HUES6 (cell line): ENCODE measurements around the gene PPP1R12B.
"Not testable (repeated sequence)": the region's sequence is repeated elsewhere in the genome, so short reads cannot be mapped to it uniquely, and the experiment has no call there.

Source experiments
- H3K27ac ChIP-seq: 2 replicates; pipeline ENCODE4 v1.7.0; 2013; ENCODE audit warnings: low read depth, mild to moderate bottlenecking, low read length, inconsistent platforms
- H3K27me3 ChIP-seq: 2 replicates; pipeline ENCODE4 v1.6.1; 2013; ENCODE audit warnings: low read length; ENCODE audit not compliant: control insufficient read depth, insufficient read depth
- H3K36me3 ChIP-seq: 2 replicates; pipeline ENCODE4 v1.6.1; 2013; ENCODE audit warnings: low read length; ENCODE audit not compliant: control insufficient read depth, insufficient read depth
- H3K4me1 ChIP-seq: 2 replicates; pipeline ENCODE4 v1.6.1; 2013; ENCODE audit warnings: low read length; ENCODE audit not compliant: control insufficient read depth, insufficient read depth
- H3K4me3 ChIP-seq: 2 replicates; pipeline ENCODE4 v1.5.1; 2013; ENCODE audit warnings: low read depth, low read length
- H3K9ac ChIP-seq: one replicate; pipeline ENCODE4 v1.6.1; 2013; ENCODE audit warnings: mild to moderate bottlenecking, low read length
- H3K9me3 ChIP-seq: 2 replicates; pipeline ENCODE4 v1.6.1; 2013; ENCODE audit warnings: low read depth, low read length; ENCODE audit not compliant: control insufficient read depth, insufficient read depth

PPP1R12B gene

GRCh38 chr1:202456372-202457169 is 108.1 kb downstream of the PPP1R12B start:
- H3K36me3 ChIP-seq, H3K27ac ChIP-seq, H3K4me3 ChIP-seq, H3K27me3 ChIP-seq, H3K9me3 ChIP-seq, H3K4me1 ChIP-seq, H3K9ac ChIP-seq: not testable (repeated sequence)

- not testable (repeated sequence) for H3K36me3 ChIP-seq, H3K4me3 ChIP-seq, H3K9ac ChIP-seq, H3K27me3 ChIP-seq, H3K27ac ChIP-seq, H3K9me3 ChIP-seq
- H3K4me1 ChIP-seq = peaks cover 12% of the 10 kb centered on the region
These were observed 110.2 kb downstream of the PPP1R12B start for GRCh38 chr1:202458651-202459050.

- H3K4me3 ChIP-seq = not testable (repeated sequence)
These were observed 111.1 kb downstream of the PPP1R12B start for GRCh38 chr1:202459470-202460142.

GRCh38 chr1:202460143-202460495 is 111.6 kb downstream of the PPP1R12B start:
- not testable (repeated sequence) for H3K4me3 ChIP-seq, H3K27me3 ChIP-seq, H3K9ac ChIP-seq, H3K27ac ChIP-seq, H3K9me3 ChIP-seq, H3K36me3 ChIP-seq
- peaks cover 12% of the 10 kb centered on the region for H3K4me1 ChIP-seq

More at GRCh38 chr1:202459470-202460142, 111.1 kb downstream of the PPP1R12B start:
- H3K9ac ChIP-seq, H3K27me3 ChIP-seq, H3K36me3 ChIP-seq, H3K9me3 ChIP-seq, H3K27ac ChIP-seq: not testable (repeated sequence)
- peaks cover 12% of the 10 kb centered on the region for H3K4me1 ChIP-seq

GRCh38 chr1:202462342-202463076 is 114.0 kb downstream of the PPP1R12B start:
- Histone ChIP-seq H3K9ac (no peak overlapping the region), H3K4me3 (no peak overlapping the region), H3K4me1 (peaks cover 8% of the 10 kb centered on the region), H3K9me3 (no peaks in the 10 kb centered on the region), H3K36me3 (no peaks in the 10 kb centered on the region), H3K27me3 (no peaks in the 10 kb centered on the region), H3K27ac (no peak overlapping the region)

- not testable (repeated sequence) for H3K9ac ChIP-seq, H3K27ac ChIP-seq, H3K4me1 ChIP-seq
These were observed 115.7 kb downstream of the PPP1R12B start for GRCh38 chr1:202464153-202464742.

GRCh38 chr1:202465644-202466270 is 117.3 kb downstream of the PPP1R12B start:
- H3K36me3 ChIP-seq, H3K27ac ChIP-seq, H3K27me3 ChIP-seq, H3K4me1 ChIP-seq, H3K9ac ChIP-seq, H3K4me3 ChIP-seq, H3K9me3 ChIP-seq: not testable (repeated sequence)

More at GRCh38 chr1:202464153-202464742, 115.7 kb downstream of the PPP1R12B start:
- H3K4me3 ChIP-seq, H3K36me3 ChIP-seq, H3K9me3 ChIP-seq, H3K27me3 ChIP-seq: not testable (repeated sequence)

GRCh38 chr1:202466339-202466738 is 117.8 kb downstream of the PPP1R12B start:
- not testable (repeated sequence) for H3K4me3 ChIP-seq, H3K4me1 ChIP-seq, H3K9me3 ChIP-seq, H3K36me3 ChIP-seq, H3K27me3 ChIP-seq, H3K9ac ChIP-seq, H3K27ac ChIP-seq

- not testable (repeated sequence) for H3K9me3 ChIP-seq, H3K27ac ChIP-seq, H3K4me3 ChIP-seq, H3K36me3 ChIP-seq, H3K27me3 ChIP-seq, H3K4me1 ChIP-seq, H3K9ac ChIP-seq
These were observed 118.9 kb downstream of the PPP1R12B start for GRCh38 chr1:202467381-202467780.

GRCh38 chr1:202468695-202469094 is 120.2 kb downstream of the PPP1R12B start:
- not testable (repeated sequence) for H3K9me3 ChIP-seq, H3K9ac ChIP-seq, H3K4me3 ChIP-seq, H3K27ac ChIP-seq, H3K36me3 ChIP-seq, H3K4me1 ChIP-seq, H3K27me3 ChIP-seq
